ENCODE results near the gene UNCX. TPM values are rescaled to one million over a fixed set of nuclear protein-coding genes. Genes with fewer than 3 reads are reported as not detected.
"Not testable (repeated sequence)": the region's sequence is repeated elsewhere in the genome, so short reads cannot be mapped to it uniquely, and the experiment has no call there.

Gene UNCX
- total RNA-seq (2014; rRNA removed; shearing (Covaris generic)): not detected in 2 replicates

DNA sequence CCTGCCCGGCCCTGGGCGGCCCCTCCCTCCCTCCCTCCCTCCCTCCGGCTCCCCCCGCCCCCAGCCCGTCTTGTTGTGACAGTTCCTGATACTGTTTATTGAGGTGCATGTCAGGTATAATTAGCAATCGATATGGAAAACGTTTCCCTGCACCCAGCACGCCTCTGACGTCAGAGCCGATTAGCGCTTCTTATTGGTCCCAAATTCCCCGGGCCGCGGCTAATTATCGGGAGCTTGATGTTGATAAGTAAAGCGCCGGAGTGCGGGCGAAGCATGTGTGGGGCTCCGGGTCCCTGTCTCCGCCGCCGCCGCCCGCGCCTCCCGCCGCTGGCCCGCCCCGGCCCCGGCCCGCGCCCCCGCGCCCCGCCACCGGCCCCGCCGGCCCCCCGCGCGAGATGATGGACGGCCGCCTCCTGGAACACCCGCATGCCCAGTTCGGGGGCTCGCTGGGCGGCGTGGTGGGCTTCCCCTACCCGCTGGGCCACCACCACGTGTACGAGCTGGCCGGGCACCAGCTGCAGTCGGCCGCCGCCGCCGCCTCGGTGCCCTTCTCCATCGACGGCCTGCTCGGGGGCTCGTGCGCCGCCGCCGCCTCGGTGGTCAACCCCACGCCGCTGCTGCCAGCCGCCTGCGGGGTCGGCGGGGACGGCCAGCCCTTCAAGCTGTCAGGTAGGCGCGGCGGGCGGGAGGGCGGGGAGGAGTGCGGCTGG lies at the start of gene UNCX:
TSS of gene UNCX (plus strand) at position 250 of the 710 bp plus-strand sequence. CDS start at position 396, 146 bp downstream.
- Histone ChIP-seq H3K27me3 (ENCODE audit: control insufficient read depth, insufficient read depth, low read length) (peaks cover 90% of the 10 kb centered on the region), H3K4me3 (ENCODE audit: insufficient read depth, low read depth, low read length) (no peak within 1 kb of the TSS; the same call in 1 of the 2 replicates), H3K36me3 (replicated peaks; ENCODE audit: control insufficient read depth, insufficient read depth, low read length) (no peaks in the 10 kb centered on the region)
- peak; percentile 89 for DNase-seq

- Histone ChIP-seq H3K36me3 (replicated peaks; ENCODE audit: control insufficient read depth, insufficient read depth, low read length) (no peaks in the 10 kb centered on the region), H3K4me3 (ENCODE audit: insufficient read depth, low read depth, low read length) (no peak overlapping the region), H3K27me3 (ENCODE audit: control insufficient read depth, insufficient read depth, low read length) (no peaks in the 10 kb centered on the region)
- DNase-seq: no peak
These were observed 45.5 kb upstream of the UNCX start for GRCh38 chr7:1187127-1187526.

DNA sequence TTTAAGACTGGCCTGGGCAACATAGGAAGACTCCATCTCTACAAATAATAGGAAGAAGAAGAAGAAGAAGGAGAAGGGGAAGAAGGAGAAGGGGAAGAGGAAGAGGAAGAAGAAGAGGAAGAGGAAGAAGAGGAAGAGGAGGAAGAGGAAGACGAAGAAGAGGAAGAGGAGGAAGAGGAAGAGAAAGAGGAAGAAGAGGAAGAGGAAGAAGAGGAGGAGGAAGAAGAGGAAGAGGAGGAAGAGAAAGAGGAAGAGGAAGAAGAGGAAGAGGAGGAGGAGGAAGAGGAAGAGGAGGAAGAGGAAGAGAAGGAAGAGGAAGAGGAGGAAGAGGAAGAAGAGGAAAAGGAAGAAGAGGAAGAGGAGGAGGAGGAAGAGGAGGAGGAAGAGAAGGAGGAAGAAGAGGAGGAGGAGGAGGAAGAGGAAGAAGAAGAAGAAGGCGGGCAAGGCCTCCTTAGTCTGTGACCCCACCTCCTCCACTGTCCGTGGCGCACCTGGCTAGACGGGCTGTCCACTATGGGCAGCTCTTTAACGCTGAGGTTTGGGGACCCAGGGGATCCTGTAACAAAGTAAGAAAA lies 43.9 kb upstream of the UNCX start:
- no peaks in the 10 kb centered on the region for H3K36me3 ChIP-seq (replicated peaks; ENCODE audit: control insufficient read depth, insufficient read depth, low read length)
- no peak for DNase-seq
- no peaks in the 10 kb centered on the region for H3K27me3 ChIP-seq (ENCODE audit: control insufficient read depth, insufficient read depth, low read length)
- H3K4me3 ChIP-seq (ENCODE audit: insufficient read depth, low read depth, low read length): no peak overlapping the region

GRCh38 chr7:1189986-1190772 lies 42.5 kb upstream of the UNCX start:
- no peak for DNase-seq
- Histone ChIP-seq H3K27me3 (ENCODE audit: control insufficient read depth, insufficient read depth, low read length) (no peaks in the 10 kb centered on the region), H3K4me3 (ENCODE audit: insufficient read depth, low read depth, low read length) (no peak overlapping the region)

DNA sequence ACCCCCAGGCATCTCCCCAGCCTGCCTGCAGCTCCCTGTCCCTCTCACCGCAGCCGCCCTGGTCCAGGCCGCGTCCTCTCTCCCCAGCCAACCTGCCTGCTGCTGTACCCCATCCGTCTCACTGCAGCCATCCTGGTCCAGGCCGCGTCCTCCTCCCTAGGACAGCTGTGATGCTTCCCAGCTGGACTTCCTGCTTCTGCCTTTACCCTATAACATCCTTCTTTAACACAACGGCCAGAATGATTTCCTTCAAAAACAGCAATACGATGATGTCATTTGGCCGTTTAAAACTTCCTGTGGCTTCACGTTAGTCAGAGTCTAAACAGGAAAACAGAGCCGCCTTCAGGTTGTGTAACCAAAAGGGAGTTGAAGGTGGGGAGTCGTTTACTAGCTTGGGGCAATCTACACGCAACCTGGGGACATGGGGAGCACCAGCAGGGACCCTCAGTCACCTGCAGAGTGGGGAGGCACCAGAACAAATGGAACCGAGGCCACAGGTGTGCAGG lies 40.4 kb upstream of the UNCX start:
- H3K4me3 ChIP-seq (ENCODE audit: insufficient read depth, low read depth, low read length): no peak overlapping the region
- no peaks in the 10 kb centered on the region for H3K27me3 ChIP-seq (ENCODE audit: control insufficient read depth, insufficient read depth, low read length)
- no peaks in the 10 kb centered on the region for H3K36me3 ChIP-seq (replicated peaks; ENCODE audit: control insufficient read depth, insufficient read depth, low read length)
- DNase-seq: peak; percentile 13

More at GRCh38 chr7:1189986-1190772, 42.5 kb upstream of the UNCX start:
- no peaks in the 10 kb centered on the region for H3K36me3 ChIP-seq (replicated peaks; ENCODE audit: control insufficient read depth, insufficient read depth, low read length)

GRCh38 chr7:1193593-1194424 lies 38.9 kb upstream of the UNCX start:
- Histone ChIP-seq H3K27me3 (ENCODE audit: control insufficient read depth, insufficient read depth, low read length) (no peaks in the 10 kb centered on the region), H3K36me3 (replicated peaks; ENCODE audit: control insufficient read depth, insufficient read depth, low read length) (no peaks in the 10 kb centered on the region), H3K4me3 (ENCODE audit: insufficient read depth, low read depth, low read length) (no peak overlapping the region)
- DNase-seq: peak; percentile 89

GRCh38 chr7:1196441-1196840 lies 36.2 kb upstream of the UNCX start:
- not testable (repeated sequence) for H3K4me3 ChIP-seq (ENCODE audit: insufficient read depth, low read depth, low read length); H3K27me3 ChIP-seq (ENCODE audit: control insufficient read depth, insufficient read depth, low read length); H3K36me3 ChIP-seq (replicated peaks; ENCODE audit: control insufficient read depth, insufficient read depth, low read length); DNase-seq

DNA sequence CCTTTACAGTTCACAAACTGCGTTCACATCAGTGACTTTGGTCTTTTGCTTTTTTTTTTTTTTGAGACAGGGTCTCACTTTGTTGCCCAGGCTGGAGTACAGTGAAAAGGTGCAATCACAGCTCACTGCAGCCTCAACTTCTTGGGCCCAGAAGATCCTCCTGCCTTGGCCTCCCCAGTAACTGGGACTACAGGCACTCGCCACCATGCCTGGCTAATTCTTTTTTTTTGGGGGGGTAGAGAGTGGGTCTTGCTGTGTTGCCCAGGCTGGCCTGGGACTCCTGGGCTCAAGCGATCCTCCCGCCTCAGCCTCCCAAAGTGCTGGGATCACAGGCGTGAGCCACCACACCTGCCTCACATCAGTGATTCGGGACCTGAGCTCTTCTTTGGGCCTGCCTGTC lies 35.7 kb upstream of the UNCX start:
- DNase-seq: no peak
- Histone ChIP-seq H3K36me3 (replicated peaks; ENCODE audit: control insufficient read depth, insufficient read depth, low read length) (no peaks in the 10 kb centered on the region), H3K4me3 (ENCODE audit: insufficient read depth, low read depth, low read length) (no peak overlapping the region), H3K27me3 (ENCODE audit: control insufficient read depth, insufficient read depth, low read length) (no peaks in the 10 kb centered on the region)

- DNase-seq: no peak
These were observed 34.6 kb upstream of the UNCX start for GRCh38 chr7:1197997-1198625.

DNA sequence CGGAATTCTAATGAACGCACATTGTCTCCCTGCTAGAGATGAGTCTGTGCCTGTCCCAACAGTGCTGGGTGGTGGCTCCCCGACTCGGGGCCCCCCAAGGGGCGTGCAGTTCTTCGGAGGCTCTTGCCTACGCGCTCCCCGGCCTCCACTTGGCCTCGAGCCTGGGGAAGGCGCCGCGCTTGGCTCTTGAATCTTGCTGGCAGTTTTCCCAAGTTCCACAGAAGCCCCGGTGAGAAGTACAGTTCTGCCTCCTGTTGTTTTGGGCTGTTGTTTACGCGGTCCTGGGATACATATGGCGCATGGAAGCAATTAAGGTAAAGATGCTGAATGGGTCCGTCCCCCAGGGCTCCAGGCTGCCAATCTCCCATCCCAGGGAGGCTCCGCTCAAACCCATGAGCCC lies 32.6 kb upstream of the UNCX start:
- H3K27me3 ChIP-seq (ENCODE audit: control insufficient read depth, insufficient read depth, low read length): no peaks in the 10 kb centered on the region

More at GRCh38 chr7:1197997-1198625, 34.6 kb upstream of the UNCX start:
- H3K36me3 ChIP-seq (replicated peaks; ENCODE audit: control insufficient read depth, insufficient read depth, low read length): no peaks in the 10 kb centered on the region
- no peaks in the 10 kb centered on the region for H3K27me3 ChIP-seq (ENCODE audit: control insufficient read depth, insufficient read depth, low read length)
- no peak overlapping the region for H3K4me3 ChIP-seq (ENCODE audit: insufficient read depth, low read depth, low read length)

DNA sequence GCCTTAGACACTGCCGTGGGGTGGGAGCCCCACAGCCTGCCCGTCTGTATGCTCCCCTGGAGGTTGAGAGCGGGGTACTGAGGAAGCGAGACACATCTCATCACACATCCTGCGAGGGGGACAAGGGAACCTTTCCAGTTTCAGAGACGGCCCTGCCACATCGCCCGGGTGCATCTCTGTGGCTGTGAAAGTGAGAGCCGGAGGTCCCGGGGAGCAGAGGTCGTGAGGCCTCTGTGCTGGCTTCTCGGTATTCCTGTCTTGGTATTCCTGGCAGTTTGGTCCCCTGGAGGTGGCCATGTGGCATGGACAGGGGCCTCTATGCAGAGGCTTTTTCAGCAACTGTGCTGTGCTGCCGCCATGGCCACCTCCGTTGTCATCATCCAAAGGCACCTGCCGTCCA lies 30.8 kb upstream of the UNCX start:
- no peaks in the 10 kb centered on the region for H3K27me3 ChIP-seq (ENCODE audit: control insufficient read depth, insufficient read depth, low read length)
- DNase-seq: peak; percentile 41
- H3K36me3 ChIP-seq (replicated peaks; ENCODE audit: control insufficient read depth, insufficient read depth, low read length): no peaks in the 10 kb centered on the region
- H3K4me3 ChIP-seq (ENCODE audit: insufficient read depth, low read depth, low read length): no peak overlapping the region

More for the DNA sequence above, 32.6 kb upstream of the UNCX start:
- H3K36me3 ChIP-seq (replicated peaks; ENCODE audit: control insufficient read depth, insufficient read depth, low read length): no peaks in the 10 kb centered on the region
- no peak overlapping the region for H3K4me3 ChIP-seq (ENCODE audit: insufficient read depth, low read depth, low read length)
- DNase-seq: no peak

DNA sequence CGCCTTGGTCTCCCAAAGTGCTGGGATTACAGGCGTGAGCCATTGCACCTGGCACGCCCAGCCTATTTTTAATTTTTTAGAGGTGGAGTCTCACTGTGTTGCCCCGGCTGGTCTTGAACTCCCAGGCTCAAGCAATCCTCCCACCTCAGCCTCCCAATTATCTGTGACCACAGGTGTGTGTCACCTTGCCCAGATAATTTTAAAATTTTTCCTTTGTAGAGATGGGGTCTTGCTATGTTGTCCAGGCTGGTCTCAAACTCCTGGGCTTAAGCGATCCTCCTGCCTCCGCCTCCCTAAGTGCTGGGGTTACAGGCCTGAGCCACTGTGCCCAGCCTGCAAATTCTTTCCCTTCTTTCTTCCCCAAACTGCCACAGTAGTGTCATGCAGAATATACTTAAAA lies 29.8 kb upstream of the UNCX start:
- H3K36me3 ChIP-seq (replicated peaks; ENCODE audit: control insufficient read depth, insufficient read depth, low read length); H3K27me3 ChIP-seq (ENCODE audit: control insufficient read depth, insufficient read depth, low read length); DNase-seq: not testable (repeated sequence)

DNA sequence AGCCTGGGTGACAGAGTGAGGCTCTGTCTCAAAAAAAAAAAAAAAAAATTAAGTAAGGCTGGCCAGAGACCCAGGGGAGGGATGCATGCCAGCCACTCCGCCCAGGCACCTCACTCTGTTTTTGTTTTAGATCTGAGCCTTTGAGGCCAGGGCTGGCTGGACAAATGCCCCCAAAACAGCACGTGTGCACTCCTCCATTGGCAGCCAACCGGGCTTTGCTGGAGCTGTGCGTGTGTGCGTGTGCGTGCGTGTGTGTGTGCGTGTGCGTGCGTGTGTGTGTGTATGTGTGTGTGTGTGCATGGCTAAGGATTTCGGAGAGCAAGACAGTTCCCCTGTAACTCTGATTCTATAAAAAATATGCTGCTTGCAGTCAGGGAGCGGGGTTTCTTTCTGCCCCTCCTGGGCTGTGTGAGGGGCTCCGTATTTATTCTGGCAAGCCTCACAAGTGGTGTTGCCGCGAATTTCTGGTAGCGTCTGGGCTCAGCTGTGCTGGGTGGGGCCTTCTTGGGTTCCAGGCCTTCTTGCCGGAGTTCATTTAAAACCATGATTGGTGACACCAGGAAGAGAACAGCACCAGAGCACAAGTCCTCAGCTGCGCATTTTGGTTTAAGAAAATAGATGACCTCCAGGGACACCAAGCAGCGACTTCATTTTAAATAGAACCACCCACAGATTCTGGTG lies 28.1 kb upstream of the UNCX start:
- Histone ChIP-seq H3K36me3 (replicated peaks; ENCODE audit: control insufficient read depth, insufficient read depth, low read length) (no peaks in the 10 kb centered on the region), H3K27me3 (ENCODE audit: control insufficient read depth, insufficient read depth, low read length) (no peaks in the 10 kb centered on the region), H3K4me3 (ENCODE audit: insufficient read depth, low read depth, low read length) (no peak overlapping the region)
- peak; percentile 19 for DNase-seq

More for the DNA sequence above, 29.8 kb upstream of the UNCX start:
- not testable (repeated sequence) for H3K4me3 ChIP-seq (ENCODE audit: insufficient read depth, low read depth, low read length)

Data from H7 (cell line).